Keratinocyte (primary cell): ENCODE data around the gene EXT2. TPM values are rescaled to one million over a fixed set of nuclear protein-coding genes. Genes with fewer than 3 reads are reported as not detected.

Experiments used
- DNase-seq: peaks from one replicate; pipeline ENCODE4 v3.0.0-alpha.2; 2011; ENCODE audit warnings: low read depth, missing footprints, low spot score
- FAIRE-seq: peaks from 2 replicates; lab custom pipeline; 2011; peaks lifted over from hg19 to GRCh38; lab: Jason Lieb, UNC
- H2AFZ ChIP-seq: 2 replicates; pipeline ENCODE4 v1.6.0; 2012; ENCODE audit warnings: low read length, control low read depth, inconsistent platforms; ENCODE audit not compliant: control insufficient read depth
- H3K27ac ChIP-seq: 2 replicates; pipeline ENCODE4 v1.5.1; 2011; ENCODE audit warnings: low read length; ENCODE audit not compliant: control insufficient read depth, insufficient read depth
- H3K27me3 ChIP-seq: 3 replicates; pipeline ENCODE4 v1.6.0; 2011; ENCODE audit warnings: low read length; ENCODE audit not compliant: control insufficient read depth, insufficient read depth; ENCODE audit errors: extremely low read depth
- H3K36me3 ChIP-seq, 2 experiments: 2 replicates in 1 of 2; 3 replicates in 1 of 2; pipeline ENCODE4 v1.5.1; 2011; ENCODE audit warnings: low read length in 2 of 2, mild to moderate bottlenecking in 1 of 2; ENCODE audit not compliant: control insufficient read depth in 2 of 2, insufficient read depth in 2 of 2; ENCODE audit errors: extremely low read depth in 1 of 2
- H3K4me1 ChIP-seq: 3 replicates; pipeline ENCODE4 v1.5.1; 2011; ENCODE audit warnings: low read length; ENCODE audit not compliant: control insufficient read depth, insufficient read depth; ENCODE audit errors: extremely low read depth
- H3K4me2 ChIP-seq: 3 replicates; pipeline ENCODE4 v1.6.0; 2011; ENCODE audit warnings: low read depth, low read length; ENCODE audit not compliant: control insufficient read depth, insufficient read depth; ENCODE audit errors: extremely low read depth
- H3K4me3 ChIP-seq, 3 experiments: fragments of 200-600 bp in 1 of 3; sonication (generic) in 1 of 3; 2 replicates in 2 of 3; 3 replicates in 1 of 3; pipeline ENCODE4 v1.5.1; 2011 to 2016; ENCODE audit warnings: low read length in 3 of 3, mild to moderate bottlenecking in 3 of 3, control low read depth in 2 of 3, inconsistent platforms in 1 of 3, low read depth in 1 of 3, mixed read lengths in 1 of 3, mixed run types in 1 of 3, moderate library complexity in 1 of 3; ENCODE audit not compliant: control insufficient read depth in 2 of 3, insufficient read depth in 2 of 3; ENCODE audit errors: extremely low read depth in 1 of 3
- H3K79me2 ChIP-seq: 2 replicates; pipeline ENCODE4 v1.6.0; 2012; ENCODE audit warnings: low read length; ENCODE audit not compliant: control insufficient read depth, insufficient read depth
- H3K9ac ChIP-seq: 3 replicates; pipeline ENCODE4 v1.6.0; 2011; ENCODE audit warnings: low read length; ENCODE audit not compliant: control insufficient read depth, insufficient read depth; ENCODE audit errors: extremely low read depth
- H3K9me1 ChIP-seq: 3 replicates; pipeline ENCODE4 v1.6.0; 2011; ENCODE audit warnings: low read length; ENCODE audit not compliant: control insufficient read depth, insufficient read depth; ENCODE audit errors: extremely low read depth
- H3K9me3 ChIP-seq: 2 replicates; pipeline ENCODE4 v1.5.1; 2012; ENCODE audit warnings: low read depth, low read length; ENCODE audit not compliant: control insufficient read depth
- H4K20me1 ChIP-seq: 3 replicates; pipeline ENCODE4 v1.6.0; 2011; ENCODE audit warnings: low read length; ENCODE audit not compliant: control insufficient read depth, insufficient read depth; ENCODE audit errors: extremely low read depth
- EZH2 ChIP-seq: IDR thresholded peaks from one replicate; pipeline ENCODE4 v1.6.1; 2012; ENCODE audit warnings: inconsistent platforms, mild to moderate bottlenecking, low read length, moderate library complexity
- dilution Hi-C: fragments of 300-500 bp; cut with MboI; formaldehyde crosslinking; loops from one replicate; pipeline ENCODE4 v1.7.0; 2020; ENCODE audit warnings: low sequenced_read_pairs; ENCODE audit not compliant: extremely low pct_ligation_motif_present
- polyA plus RNA-seq, 5 experiments: library from polyadenylated mRNA; depleted of rRNA in 3 of 5; stranded (reverse) in 3 of 5; stranded (forward) in 1 of 5; unstranded in 1 of 5; fragments of >200 nt; gene quantifications; 1 replicate in 1 of 5; 2 replicates in 3 of 5; 3 replicates in 1 of 5; pipeline versions ENCODE4 v1.2.1 to v1.2.3, GENCODE V29; 2011 to 2012; ENCODE audit warnings: missing spikeins in 2 of 5, low read depth in 1 of 5, low replicate concordance in 1 of 5
- TF ChIP-seq, protein P1 (sequence below), 3 experiments: IDR thresholded peaks in 1 of 3; conservative IDR thresholded peaks in 1 of 3; optimal IDR thresholded peaks in 1 of 3; 2 replicates in 2 of 3; 3 replicates in 1 of 3; pipeline versions ENCODE3 to v1.5.1; 2011; ENCODE audit warnings: low read length in 3 of 3, mild to moderate bottlenecking in 3 of 3, moderate library complexity in 2 of 3, control low read depth in 1 of 3, inconsistent platforms in 1 of 3; ENCODE audit not compliant: insufficient read depth in 2 of 3; ENCODE audit errors: extremely low read depth in 1 of 3

EXT2 gene
- polyA plus RNA-seq, 1 donor (not counting 4 experiments of a cell fraction or from before 2014, with no cell fraction given): 148 TPM

DNA sequence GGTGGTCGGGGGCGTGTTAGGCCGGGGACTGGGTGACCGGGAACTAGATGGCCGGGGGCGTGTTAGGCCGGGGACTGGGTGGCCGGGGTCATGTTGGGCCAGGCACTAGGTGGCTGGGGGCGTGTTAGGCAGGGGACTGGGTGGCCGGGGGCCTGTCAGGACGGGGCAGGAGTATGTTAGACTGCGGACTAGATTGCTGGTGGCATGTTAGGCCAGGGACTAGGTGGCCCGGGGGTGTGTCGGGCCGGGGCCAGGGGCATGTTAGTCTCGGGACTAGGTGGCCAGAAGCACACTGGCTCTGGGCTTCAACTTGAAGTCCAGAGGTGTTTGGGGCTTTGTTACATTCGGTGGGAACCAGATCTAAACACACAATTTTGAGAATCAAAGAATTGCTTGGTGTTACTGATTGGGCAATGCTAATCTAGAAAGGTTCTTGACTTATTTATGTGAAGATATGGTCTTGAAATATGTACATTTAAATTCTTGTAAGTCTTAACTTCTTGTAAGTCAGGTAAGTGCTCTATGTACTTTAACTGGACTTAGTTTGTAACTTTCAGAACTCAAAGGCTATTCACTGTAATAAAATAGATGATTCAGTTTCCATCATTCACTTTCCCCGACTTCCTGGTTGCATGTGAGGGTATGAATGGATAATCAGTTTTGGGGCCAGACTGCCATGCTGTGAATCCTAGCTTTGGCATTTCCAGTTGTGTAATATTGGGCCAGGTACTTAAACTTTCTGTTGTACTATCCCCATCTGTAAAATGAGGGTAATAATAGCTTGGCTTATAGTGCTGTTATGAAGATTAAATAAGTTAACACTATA lies 1.1 kb downstream of the EXT2 start:
- peak; percentile 49 for DNase-seq
- FAIRE-seq: peak; percentile 52
- dilution Hi-C loops: no loop called here

DNA sequence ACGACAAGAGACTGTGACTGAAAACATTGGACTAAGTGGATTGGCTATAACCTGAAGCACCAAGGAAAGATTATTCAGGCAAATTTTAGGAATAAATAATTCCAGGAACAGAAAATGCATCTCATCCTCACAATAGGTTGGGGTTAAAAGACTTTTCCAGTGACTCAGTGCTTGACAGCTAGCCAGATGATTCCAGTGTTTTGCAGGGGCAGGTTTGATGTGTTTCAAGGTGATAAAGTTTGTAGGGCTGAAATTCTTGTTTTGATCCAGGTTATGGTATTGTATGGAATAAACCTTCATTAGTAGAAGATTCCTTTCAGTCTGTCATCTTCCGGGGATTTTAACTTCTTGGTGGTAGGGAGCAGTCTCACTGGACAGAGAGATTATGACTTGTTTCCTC lies 2.3 kb downstream of the EXT2 start:
- Histone ChIP-seq H4K20me1 (peaks cover 17% of the 10 kb centered on the region), H3K4me3 (peak overlapping the region in 2 of 3 experiments; percentile 18 to 39), H3K79me2 (peaks cover 61% of the 10 kb centered on the region), H3K9ac (no peak overlapping the region), H3K9me3 (no peaks in the 10 kb centered on the region), H3K27ac (peak overlapping the region; percentile 5), H3K9me1 (no peaks in the 10 kb centered on the region), H3K27me3 (no peaks in the 10 kb centered on the region), H3K4me1 (peaks cover 18% of the 10 kb centered on the region), H2AFZ (no peak overlapping the region), H3K4me2 (peak overlapping the region; percentile 63), H3K36me3 (peaks cover 0 to 6% of the 10 kb centered on the region in 2 experiments)
- FAIRE-seq: peak; percentile 85
- TF ChIP-seq, protein P1, sequence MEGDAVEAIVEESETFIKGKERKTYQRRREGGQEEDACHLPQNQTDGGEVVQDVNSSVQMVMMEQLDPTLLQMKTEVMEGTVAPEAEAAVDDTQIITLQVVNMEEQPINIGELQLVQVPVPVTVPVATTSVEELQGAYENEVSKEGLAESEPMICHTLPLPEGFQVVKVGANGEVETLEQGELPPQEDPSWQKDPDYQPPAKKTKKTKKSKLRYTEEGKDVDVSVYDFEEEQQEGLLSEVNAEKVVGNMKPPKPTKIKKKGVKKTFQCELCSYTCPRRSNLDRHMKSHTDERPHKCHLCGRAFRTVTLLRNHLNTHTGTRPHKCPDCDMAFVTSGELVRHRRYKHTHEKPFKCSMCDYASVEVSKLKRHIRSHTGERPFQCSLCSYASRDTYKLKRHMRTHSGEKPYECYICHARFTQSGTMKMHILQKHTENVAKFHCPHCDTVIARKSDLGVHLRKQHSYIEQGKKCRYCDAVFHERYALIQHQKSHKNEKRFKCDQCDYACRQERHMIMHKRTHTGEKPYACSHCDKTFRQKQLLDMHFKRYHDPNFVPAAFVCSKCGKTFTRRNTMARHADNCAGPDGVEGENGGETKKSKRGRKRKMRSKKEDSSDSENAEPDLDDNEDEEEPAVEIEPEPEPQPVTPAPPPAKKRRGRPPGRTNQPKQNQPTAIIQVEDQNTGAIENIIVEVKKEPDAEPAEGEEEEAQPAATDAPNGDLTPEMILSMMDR (optimal IDR thresholded peaks at IDR 0.05 in 1 of 3, IDR thresholded peaks at IDR 0.05 in 1 of 3, conservative IDR thresholded peaks at IDR 0.05 in 1 of 3; ENCODE audit: extremely low read depth in 1 of 3, insufficient read depth in 2 of 3, low read length in 3 of 3): no peak
- TF ChIP-seq EZH2: no peak
- dilution Hi-C loops: no loop called here
- DNase-seq: peak; percentile 21

More for the DNA sequence above, 1.1 kb downstream of the EXT2 start:
- H3K9me1 ChIP-seq: no peaks in the 10 kb centered on the region
- H3K9me3 ChIP-seq: no peaks in the 10 kb centered on the region
- no peaks in the 10 kb centered on the region for H3K27me3 ChIP-seq
- peaks cover 0 to 6% of the 10 kb centered on the region in 2 experiments for H3K36me3 ChIP-seq
- peaks cover 48% of the 10 kb centered on the region for H3K79me2 ChIP-seq
- peaks cover 17% of the 10 kb centered on the region for H4K20me1 ChIP-seq
- H3K4me3 ChIP-seq: peak overlapping the region; percentile 69 to 84 (median 82)
- H2AFZ ChIP-seq: no peak overlapping the region
- peak overlapping the region; percentile 57 for H3K4me2 ChIP-seq
- TF ChIP-seq, protein P1 (optimal IDR thresholded peaks at IDR 0.05 in 1 of 3, IDR thresholded peaks at IDR 0.05 in 1 of 3, conservative IDR thresholded peaks at IDR 0.05 in 1 of 3; ENCODE audit: extremely low read depth in 1 of 3, insufficient read depth in 2 of 3, low read length in 3 of 3): no peak
- TF ChIP-seq EZH2: no peak
- H3K27ac ChIP-seq: peak overlapping the region; percentile 65
- H3K4me1 ChIP-seq: peaks cover 18% of the 10 kb centered on the region
- peak overlapping the region; percentile 78 for H3K9ac ChIP-seq
